GM12873 (cell line): ENCODE measurements around the gene CTXN1.

Experiments
- CTCF ChIP-seq: IDR thresholded peaks from 2 replicates; pipeline ENCODE4 v1.5.1; 2012; ENCODE audit warnings: low read depth, mild to moderate bottlenecking, moderate library complexity, low read length, control low read depth; ENCODE audit not compliant: insufficient read depth; ENCODE audit errors: missing control alignments

Gene CTXN1

GRCh38 chr19:7961920-7962626, 36.1 kb upstream of the CTXN1 start:
- no peak for TF ChIP-seq CTCF

- TF ChIP-seq CTCF = no peak
Measured at GRCh38 chr19:7959211-7959610, 33.3 kb upstream of the CTXN1 start.

GRCh38 chr19:7955696-7956095, 29.8 kb upstream of the CTXN1 start:
- TF ChIP-seq CTCF = no peak

- no peak for TF ChIP-seq CTCF
Measured at GRCh38 chr19:7953576-7953975, 27.6 kb upstream of the CTXN1 start.

- no peak for TF ChIP-seq CTCF
Measured at GRCh38 chr19:7953060-7953459, 27.1 kb upstream of the CTXN1 start.

GRCh38 chr19:7947939-7948338, 22.0 kb upstream of the CTXN1 start:
- TF ChIP-seq CTCF = no peak

- peak; percentile 79 for TF ChIP-seq CTCF
Measured at GRCh38 chr19:7944177-7944761, 18.3 kb upstream of the CTXN1 start.
